AG09309 (cell line): ENCODE results near the gene TNF.
A peak's percentile ranks its signal among the peaks of the same experiment; 100 is the strongest.

Experiments used
- DNase-seq: peaks from one replicate; pipeline ENCODE4 v3.0.0-alpha.2; 2010; ENCODE audit warnings: low read depth
- H3K4me3 ChIP-seq: 2 replicates; pipeline ENCODE4 v1.5.1; 2011; ENCODE audit warnings: mild to moderate bottlenecking, low read depth, low read length, moderate library complexity; ENCODE audit not compliant: control insufficient read depth
- TF ChIP-seq, protein P1 (sequence below): IDR thresholded peaks from 2 replicates; pipeline ENCODE4 v1.5.1; 2011; ENCODE audit warnings: mild to moderate bottlenecking, low read depth, low read length, inconsistent platforms; ENCODE audit not compliant: insufficient read depth, control insufficient read depth; ENCODE audit errors: missing control alignments

Gene TNF

DNA sequence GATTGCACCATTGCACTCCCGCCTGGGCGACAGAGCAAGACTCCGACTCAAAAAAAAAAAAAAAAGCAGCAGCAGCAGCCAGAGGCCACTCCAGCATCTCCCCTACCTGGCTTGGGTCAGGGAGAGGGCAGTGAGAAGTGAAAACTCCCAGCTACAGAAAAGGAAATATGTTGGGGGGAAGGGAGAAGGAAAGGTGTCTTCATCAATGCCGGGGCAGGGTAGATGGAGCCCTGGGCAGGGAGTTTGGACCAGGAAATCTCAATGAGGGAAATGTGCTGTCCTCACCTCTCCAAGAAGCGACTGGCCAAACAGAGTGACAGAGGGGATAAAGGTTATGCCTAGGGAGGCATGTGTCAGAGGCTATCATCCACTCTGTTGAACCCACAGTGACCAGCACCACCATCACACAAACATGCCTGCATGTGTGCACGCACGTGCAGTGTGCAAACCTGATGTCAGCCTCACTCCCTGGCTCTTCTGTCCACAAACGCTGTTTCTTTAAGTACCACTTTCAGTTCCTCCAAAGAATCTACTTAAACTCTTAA is 38.8 kb downstream of the TNF start:
- TF ChIP-seq, protein P1, sequence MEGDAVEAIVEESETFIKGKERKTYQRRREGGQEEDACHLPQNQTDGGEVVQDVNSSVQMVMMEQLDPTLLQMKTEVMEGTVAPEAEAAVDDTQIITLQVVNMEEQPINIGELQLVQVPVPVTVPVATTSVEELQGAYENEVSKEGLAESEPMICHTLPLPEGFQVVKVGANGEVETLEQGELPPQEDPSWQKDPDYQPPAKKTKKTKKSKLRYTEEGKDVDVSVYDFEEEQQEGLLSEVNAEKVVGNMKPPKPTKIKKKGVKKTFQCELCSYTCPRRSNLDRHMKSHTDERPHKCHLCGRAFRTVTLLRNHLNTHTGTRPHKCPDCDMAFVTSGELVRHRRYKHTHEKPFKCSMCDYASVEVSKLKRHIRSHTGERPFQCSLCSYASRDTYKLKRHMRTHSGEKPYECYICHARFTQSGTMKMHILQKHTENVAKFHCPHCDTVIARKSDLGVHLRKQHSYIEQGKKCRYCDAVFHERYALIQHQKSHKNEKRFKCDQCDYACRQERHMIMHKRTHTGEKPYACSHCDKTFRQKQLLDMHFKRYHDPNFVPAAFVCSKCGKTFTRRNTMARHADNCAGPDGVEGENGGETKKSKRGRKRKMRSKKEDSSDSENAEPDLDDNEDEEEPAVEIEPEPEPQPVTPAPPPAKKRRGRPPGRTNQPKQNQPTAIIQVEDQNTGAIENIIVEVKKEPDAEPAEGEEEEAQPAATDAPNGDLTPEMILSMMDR = no peak
- DNase-seq = no peak
- no peak overlapping the region for H3K4me3 ChIP-seq

DNA sequence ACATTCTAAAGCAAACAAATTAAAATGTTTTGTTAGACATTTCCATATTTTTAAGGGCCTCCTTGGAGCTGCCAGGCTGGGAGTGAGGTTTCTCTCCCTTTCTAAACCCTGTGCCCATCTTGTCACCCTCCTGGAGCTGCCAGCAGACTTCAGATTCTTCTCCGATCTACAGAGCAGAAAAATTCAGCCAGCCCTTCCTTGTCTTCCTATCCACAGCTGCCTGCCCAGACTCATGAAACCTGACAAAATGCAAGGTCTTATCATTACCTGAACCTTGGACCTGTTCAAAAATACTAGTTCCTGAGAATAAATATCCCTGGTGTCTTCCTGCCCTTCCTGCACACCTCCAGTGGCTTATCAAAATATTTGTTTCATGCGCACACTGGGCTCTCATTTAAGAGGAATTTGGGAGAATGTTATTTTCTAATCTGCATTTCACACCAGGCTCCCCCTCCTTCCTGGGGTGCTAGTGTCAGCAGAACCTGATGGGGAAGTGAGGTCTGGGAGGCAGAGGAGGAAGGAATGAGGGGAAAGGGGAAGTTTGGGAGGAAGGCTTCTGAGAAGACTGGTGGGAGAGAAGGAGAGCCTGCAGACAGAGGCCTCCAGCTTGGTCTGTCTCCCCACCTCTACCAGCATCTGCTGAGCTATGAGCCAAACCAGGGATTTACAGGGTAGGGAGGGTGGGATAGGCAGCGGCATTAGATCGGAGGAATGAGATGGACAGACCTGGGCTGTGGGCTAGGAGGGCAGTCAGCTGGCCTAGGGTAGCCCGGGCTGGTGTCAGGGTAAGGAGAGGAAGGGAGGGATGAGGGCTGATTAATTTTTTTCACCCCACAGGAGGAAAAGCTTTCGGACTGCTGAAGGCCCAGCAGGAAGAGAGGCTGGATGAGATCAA is 39.6 kb downstream of the TNF start, which contains the start of gene AIF1:
Gene AIF1 (plus strand): TSS at position 551 of the 895 bp plus-strand sequence. CDS start 96 bp downstream, at position 647.
- H3K4me3 ChIP-seq = no peak within 1 kb of the TSS
- DNase-seq = no peak
- TF ChIP-seq, protein P1 = no peak

DNA sequence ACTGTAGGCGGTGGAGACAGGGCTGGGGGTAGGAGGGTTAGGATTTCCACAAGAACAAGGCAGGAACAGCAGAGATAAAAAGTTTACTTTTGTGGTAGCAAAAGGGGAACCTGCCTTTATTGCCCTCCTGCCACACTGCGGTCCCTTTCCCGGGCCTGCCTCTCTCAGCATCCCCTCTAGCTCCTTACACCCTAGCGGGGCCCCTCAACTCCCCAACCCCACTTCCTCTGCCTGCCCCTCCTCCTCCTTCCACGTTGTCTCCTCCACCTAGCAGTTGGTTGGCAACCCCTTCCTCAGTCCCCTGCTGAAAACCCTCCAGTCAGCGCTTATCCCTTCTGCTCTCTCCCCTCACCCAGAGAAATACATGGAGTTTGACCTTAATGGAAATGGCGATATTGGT is 40.4 kb downstream of the TNF start:
- no peak for DNase-seq
- TF ChIP-seq, protein P1 = no peak
- no peak overlapping the region for H3K4me3 ChIP-seq

DNA sequence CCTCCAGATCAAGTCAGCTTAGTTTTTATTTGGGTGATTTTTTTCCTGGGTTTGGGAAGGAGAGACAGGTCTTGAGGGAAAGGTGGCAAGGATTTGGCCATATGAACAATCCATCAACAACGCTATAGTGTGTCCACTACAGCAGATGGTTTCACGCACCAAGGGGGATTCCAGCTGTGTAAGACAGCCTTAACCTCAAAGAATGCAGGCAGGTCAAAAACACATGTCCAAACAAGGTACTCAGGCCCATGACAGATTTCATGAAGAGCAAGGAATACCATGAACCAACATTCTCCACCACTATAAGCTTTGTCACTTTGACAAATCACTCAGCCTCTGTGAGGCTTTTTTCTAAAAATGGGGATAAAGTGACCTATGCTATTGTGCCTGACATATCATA is 41.6 kb downstream of the TNF start:
- no peak overlapping the region for H3K4me3 ChIP-seq
- no peak for DNase-seq
- TF ChIP-seq, protein P1 = no peak

DNA sequence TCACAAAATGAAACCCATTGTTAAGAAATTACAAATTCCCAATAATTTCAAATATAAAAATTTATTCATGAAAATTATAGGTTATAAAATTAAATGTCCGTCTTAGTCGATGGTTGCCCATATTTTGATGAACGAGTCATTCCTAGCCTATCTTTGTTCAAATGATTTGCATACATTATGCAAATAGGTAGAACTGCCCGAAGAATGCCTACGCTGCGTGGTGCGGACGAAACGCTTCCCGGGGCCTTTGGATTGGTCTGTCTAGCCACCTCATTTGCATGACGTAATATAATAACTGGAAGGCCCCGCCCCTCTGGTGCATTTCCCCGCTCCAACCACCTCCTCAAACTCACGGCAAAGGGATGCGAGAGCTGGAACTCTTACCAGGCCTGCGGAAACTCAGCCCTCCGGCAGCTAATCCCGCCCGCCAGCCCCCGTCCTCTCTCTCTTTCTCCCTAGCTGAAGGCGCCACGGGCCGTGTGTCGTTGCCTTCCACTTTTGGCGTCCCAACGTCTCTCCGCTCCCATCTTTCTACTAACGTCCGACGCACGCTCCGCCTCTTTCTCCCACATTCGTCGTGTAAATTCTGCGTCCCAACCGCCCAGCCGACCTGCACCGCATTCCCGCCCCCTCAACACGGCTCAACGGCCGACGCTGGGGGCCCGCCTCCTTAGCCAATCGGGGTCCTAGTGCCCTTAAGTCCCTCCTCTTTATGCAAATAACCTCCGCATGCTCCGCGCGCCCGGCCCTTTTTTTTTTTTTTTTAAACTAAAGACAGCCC is 44.6 kb downstream of the TNF start:
- peak; percentile 98 for DNase-seq
- H3K4me3 ChIP-seq = peak overlapping the region; percentile 73
- TF ChIP-seq, protein P1 = no peak

DNA sequence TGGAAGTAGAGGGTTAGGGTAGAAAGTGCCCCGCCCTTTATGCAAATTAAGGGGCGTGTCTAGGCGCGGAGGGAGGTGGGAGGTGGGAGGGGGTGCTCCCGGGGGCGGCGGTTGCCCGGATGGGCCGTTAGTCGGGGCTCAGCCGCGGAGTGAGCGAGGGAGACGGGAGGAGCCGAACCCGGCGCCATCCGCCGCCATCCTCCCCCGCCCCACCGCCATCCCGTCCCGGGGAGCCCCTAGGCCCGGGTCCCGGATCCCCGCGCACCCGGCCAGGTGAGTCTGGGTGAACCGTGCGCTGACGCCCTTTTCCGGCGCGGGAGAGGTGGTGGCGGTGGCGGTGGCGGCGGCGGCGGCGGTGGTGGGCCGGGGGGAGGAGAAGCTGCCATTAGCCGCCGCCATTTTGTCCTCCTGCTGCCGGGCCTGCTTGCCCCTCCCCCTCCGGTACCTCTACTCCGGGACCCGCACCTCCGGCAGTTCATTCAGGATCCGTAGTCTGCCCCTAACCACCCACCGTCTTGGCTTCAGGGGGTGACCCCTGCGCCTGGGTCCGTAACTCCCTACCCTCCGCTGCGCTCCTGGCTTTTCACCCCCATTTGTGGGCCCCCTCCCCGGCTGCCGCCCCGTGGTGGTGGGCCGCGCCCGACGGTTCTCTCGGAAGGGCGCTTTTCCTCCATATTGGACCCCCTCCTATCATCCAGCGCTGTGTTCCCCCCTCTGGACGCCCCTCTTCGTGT is 45.4 kb downstream of the TNF start, which contains the start of gene PRRC2A:
Gene PRRC2A (plus strand): TSS at position 130 of the 734 bp plus-strand sequence. CDS start 2,075 bp downstream, outside the sequence.
- peak within 1 kb of the TSS; percentile 74 for H3K4me3 ChIP-seq
- TF ChIP-seq, protein P1 = no peak
- no peak for DNase-seq
